IPS DF 4.7 (cell line): ENCODE measurements around the gene ASPSCR1.

ENCODE experiments used
- DNase-seq: peaks from one replicate; pipeline ENCODE4 v3.0.0-alpha.2; 2013; ENCODE audit warnings: low spot score; ENCODE audit errors: extremely low read depth

Gene ASPSCR1

GRCh38 chr17:82012261-82012639 is 34.8 kb downstream of the ASPSCR1 start:
- DNase-seq, result no peak

DNA sequence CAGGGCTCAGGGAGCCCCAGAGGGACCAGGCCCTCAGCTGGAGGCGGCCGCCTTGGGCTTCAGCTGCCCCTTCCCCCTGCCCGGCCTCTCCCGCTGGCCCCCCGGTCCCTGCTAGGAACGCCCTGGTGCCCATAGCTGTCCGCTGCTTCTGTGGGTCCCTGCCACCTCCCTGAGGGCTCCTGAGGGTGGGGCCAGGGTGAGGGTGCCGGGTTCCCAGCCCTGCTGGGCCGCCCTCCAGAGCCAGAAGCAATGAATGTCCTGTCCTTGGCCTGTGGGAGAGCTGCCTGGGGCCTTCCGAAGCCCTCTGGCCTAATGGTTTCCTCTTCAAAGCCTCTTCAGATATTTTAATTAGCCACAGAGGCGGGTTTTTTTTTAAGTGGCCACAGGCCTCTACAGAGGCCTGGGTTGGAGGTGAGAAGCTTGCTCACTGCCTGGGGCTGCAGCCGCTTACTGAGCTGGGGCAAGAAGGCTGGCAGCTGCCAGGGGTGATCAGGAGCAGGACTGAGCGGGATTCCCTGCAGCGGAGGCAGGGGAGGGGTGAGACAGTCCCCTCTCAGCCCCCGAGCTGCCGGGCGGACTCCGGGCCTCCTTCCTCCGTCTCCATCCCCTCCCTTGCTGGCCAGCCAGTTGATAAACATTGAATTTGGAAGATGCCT is 35.3 kb downstream of the ASPSCR1 start:
- DNase-seq, result no peak

GRCh38 chr17:82013341-82013740 is 35.9 kb downstream of the ASPSCR1 start:
- DNase-seq, result no peak

GRCh38 chr17:82013772-82014321 is 36.4 kb downstream of the ASPSCR1 start:
- no peak for DNase-seq

DNA sequence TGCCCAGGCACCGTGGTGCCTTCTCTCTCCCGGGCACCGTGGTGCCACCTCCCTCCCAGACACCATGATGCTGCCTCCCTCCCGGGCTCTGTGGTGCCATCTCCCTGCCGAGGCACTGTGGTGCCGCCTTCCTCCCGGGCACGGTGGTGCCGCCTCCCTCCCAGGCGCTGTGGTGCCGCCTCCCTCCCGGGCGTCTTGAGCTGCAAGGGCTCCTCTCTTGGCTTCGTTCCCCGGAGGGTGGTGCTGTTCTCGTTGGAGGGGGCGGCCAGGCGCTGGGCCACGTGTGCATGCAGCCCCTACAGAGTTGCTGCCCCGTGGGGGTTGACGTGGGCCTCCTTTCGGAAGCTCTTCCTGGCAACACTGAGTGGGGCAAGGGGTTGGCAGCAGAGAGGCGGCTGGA is 37.0 kb downstream of the ASPSCR1 start:
- no peak for DNase-seq

DNA sequence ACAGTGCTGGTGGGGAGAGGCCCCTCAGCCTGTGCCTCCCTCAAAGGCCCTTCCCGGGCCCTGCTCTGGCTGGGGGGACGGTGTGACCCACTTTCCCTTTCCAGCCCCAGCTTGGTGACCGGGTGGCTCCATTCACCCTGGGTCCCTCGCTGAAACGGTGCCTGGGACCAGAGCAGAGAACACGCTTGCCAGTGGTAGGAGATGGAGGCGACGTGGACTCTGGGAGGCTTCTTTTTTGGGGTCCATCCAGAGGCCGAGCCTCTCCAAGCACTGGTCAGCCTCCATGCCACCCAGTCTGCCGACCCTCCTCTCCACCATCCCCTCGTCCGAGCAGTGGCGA is 37.5 kb downstream of the ASPSCR1 start:
- DNase-seq, result no peak

GRCh38 chr17:82015311-82015971 is 38.0 kb downstream of the ASPSCR1 start:
- DNase-seq, result no peak

DNA sequence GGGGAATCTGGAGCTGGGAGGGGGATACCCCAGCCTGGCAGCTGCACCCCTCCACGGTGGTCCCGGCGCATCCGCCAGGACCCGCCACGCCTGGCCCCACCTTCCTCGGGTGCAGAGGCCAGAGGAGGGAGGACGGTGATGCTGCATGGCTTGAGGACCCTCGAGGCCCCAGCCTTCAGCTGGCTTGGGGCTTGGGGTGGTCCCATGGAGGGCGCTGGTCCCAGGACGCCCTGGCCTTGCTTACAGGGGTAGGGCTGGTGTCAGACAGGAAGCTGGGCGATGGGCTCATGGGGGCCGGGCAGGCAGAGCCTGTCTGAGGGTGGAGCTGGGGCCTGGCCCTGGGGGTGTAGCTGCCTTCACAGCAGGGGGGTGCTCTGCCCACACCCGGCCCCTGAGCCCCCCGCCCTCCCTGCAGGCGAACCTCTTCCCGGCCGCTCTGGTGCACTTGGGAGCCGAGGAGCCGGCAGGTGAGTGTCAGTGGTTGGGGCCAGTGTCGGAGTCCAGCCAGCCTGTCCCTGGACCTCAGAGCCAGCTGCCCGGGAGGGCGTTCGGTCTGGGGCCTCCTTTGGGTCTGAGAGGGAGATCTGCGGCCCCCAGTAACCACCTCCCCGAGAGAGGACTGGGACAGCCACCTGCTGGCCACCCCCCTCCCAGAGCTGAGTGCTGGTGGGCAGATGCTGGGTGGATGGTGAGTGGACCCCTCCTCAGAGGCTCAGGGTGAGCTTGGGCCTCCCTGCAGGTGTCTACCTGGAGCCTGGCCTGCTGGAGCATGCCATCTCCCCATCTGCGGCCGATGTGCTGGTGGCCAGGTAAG is 38.8 kb downstream of the ASPSCR1 start:
- no peak for DNase-seq

DNA sequence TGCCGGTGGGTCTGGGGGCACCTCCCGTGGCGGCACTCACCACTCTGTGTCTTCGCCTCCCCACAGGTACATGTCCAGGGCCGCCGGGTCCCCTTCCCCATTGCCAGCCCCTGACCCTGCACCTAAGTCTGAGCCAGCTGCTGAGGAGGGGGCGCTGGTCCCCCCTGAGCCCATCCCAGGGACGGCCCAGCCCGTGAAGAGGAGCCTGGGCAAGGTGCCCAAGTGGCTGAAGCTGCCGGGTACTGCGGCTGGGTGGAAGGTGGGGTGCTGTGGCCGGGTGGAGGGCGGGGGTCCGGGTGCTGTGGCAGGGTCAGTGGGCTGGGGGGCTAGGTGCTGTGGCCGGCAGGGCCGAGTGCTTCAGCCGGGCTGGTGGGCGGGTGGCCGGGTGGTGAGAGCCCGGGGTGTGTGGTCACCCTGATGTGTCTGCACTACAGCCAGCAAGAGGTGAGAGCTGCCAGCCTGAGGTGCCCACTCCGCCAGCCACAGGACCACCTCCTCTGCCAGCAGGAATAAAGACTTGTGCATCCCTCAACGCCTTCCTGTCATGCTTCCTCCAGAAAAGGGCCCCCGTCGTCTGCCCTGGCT is 39.5 kb downstream of the ASPSCR1 start:
- DNase-seq, result no peak

DNA sequence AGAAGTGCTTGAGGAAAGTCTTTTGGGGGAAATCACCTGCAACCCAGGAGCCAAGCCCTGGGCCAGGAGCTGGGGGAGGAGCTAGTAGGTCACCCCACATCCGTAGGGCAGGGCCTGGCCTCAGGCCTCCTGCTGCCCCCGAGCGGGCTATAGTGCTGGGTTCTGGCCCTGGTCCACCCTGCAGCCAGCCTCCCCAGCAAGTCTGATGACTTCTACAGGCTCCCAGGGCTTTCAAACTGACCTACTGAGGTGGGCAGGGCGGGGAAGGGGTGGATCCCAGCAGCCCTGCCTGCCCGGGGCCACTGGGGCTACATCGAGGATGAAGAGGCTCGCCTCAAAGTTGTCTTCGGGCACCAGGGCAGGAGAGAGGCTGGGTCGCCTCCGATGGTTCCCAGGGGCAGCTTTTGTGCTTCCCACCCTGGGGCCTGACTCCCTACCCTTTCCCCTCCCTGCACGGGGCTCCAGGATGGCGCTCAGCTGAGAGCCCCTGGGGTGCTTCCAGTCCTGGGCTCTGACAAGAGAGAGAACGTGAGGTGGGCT is 40.3 kb downstream of the ASPSCR1 start:
- no peak for DNase-seq

- no peak for DNase-seq
Measured at GRCh38 chr17:82018152-82018988, 40.9 kb downstream of the ASPSCR1 start.

DNA sequence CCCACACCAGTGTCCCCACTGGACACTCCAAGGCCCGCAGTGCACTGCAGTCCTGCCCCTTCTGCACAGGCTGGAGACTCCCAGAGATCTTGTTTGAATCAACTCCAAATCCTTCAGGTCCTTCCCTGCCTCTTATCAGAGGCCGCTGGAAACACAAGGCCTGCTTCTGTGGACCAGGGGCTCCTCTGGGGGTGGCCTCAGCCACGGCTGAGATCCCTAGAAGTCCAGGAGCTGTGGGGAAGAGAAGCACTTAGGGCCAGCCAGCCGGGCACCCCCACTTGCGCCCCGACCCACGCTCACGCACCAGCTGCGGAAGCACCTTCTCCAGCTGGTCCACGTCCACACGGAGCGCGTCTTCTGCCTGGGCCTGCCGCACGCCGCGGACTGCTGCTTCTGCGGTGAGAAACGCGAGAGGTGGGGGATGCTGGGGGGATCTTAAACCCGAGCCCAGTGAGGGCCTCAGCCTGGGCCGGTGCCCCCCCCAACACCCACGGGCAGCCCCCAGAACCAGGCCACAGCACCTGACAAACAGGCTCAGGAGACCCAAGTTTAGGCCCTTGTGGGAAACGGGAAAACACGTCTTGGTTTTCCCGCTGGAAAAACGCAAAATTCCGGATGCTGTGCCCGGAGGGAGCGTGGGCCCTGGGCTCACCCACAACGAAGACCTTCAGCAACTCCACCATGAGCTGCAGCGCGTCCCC is 41.7 kb downstream of the ASPSCR1 start:
- no peak for DNase-seq

DNA sequence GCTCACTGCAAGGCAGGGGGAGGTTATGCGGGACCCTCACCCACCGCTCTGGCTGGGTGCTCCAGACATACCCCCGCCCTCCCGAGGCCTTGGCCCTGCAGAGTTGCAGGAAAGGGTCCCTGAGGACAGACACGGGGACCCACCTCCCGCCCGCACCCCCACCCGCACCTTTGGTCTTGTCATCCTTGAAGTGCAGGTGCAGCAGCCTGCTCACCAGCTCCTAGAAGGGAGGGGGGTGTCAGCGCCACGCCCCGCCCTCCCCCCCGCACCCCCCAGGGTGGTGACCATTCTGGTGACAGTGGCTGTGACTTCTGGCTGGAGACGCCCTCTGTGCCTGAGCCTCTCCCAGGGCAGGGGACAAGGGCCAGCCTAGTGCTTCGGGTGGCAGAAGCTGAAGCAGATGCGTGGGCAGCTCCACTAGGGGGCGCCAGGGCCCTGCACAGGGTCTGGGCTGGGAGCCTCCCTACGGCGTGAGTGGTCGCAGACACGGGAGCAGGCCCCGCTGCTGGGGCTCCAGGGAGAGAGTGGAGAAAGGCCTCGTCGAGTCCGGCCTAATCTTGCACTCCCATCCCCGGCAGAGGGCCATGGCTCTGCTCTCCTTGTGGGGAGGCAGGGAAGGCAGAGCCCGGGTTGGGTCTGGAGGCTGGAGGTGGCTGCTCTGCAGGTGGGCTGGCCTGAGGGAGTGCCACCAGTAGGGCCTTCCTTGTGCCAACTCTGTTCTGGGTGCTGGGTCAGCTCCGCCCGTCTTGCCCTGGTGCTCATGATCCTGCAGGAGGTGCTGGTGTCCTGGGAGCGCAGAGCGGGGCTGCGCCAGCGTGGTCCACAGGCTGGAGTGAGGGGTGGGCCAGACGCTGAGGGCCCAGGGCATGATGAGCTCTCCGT is 42.5 kb downstream of the ASPSCR1 start:
- DNase-seq, result no peak

DNA sequence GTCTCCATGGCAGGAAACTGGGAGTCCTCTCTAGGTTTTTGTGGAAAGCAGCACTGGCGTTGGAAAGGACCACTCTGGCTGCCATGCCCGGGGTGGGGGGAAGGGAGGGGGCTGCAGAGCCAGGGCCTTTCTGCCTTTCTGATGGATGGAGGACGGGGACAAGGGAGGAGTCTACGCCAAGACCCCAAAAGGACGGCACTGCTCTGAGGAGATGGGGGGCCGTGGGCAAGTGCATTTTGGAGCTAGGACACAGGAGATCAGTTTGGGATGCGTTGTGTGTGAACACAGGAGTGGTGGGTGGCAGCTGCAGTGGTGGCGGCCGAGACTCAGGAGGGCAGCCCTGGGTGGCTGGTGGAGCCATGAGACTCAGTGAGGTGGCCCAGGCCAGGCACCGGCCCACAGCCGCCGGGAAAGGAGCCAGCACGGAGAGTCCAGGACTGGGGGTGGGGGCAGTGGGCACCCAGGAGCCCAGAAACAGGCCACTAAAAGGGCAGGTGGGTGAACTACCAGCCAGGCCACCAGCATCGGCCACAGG is 43.2 kb downstream of the ASPSCR1 start:
- no peak for DNase-seq

DNA sequence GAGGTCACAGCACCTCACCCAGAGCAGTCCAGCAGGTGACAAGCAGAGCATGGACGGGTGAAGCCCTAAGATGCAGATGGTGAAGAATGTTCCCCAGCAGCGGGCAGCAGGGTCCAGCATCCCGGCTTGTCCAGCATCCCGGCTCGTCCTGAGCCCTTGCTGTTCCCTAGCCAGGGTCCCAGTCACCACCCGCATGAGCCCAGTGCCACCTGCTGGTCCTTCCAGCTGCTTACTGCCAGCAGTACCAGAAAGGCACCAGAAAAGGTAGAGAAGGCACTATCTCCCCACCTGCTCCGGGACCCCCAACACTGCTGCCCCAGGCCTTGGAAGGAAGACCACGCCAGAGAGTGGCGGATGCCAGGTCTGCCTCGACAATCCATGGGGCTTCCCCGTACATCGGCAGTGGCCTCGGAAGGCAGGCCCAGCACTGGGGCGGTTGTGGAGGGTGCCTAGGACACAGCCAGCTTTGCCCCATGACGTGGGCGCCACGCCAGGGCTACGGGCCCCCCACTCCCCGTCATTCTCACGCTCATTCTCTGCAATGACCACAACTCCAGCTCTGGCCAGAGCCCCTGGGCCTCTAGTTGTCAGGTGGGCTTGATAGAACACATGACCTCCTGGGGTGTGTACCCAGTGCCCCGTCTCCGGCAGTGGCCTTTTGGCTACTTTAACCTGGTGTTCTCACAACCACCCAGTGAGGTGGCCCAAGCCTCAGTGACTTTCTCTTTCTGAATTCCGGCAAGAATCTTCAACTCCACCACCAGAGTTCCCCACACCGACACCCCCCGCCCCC is 43.9 kb downstream of the ASPSCR1 start:
- DNase-seq, result no peak

GRCh38 chr17:82021900-82022309 is 44.5 kb downstream of the ASPSCR1 start:
- DNase-seq, result no peak

- DNase-seq, result no peak
Measured at GRCh38 chr17:82022310-82022980, 45.0 kb downstream of the ASPSCR1 start, which contains the start of gene CENPX. CENPX (minus strand) TSS chr17:82022878; CDS start chr17:82022861, 17 bp downstream.
